Measurements from ENCODE around the gene SAFB.

- no peak for TF ChIP-seq CTCF (IDR thresholded peaks at IDR 0.05 in 4 of 5, conservative IDR thresholded peaks at IDR 0.05 in 1 of 5)
- TF ChIP-seq POLR2A (IDR thresholded peaks at IDR 0.05): no peak
Observed at GRCh38 chr19:5697022-5697889, 74.4 kb downstream of the SAFB start.
